Right atrium auricular region (tissue), 2 donors: ENCODE data around the gene LMO4. TPM values are rescaled to one million over a fixed set of nuclear protein-coding genes. Genes with fewer than 3 reads are reported as not detected.

Source experiments
- DNase-seq: peaks from one replicate; pipeline ENCODE4 v3.0.0-alpha.2; 2019; ENCODE audit warnings: low spot score
- H3K27ac ChIP-seq, 2 donors: fragments of 200-600 bp; sonication (generic); 1 replicate in 1 of 2; 2 replicates in 1 of 2; pipeline ENCODE4 v1.5.1; 2016 to 2019
- H3K27me3 ChIP-seq, 2 donors: fragments of 200-600 bp; sonication (generic); one replicate each; pipeline versions ENCODE4 v1.5.1 to v1.6.0; 2017 to 2019
- H3K36me3 ChIP-seq: fragments of 200-600 bp; sonication (generic); one replicate; pipeline ENCODE4 v1.5.1; 2016
- H3K4me1 ChIP-seq, 2 donors: fragments of 200-600 bp; sonication (generic); one replicate each; pipeline versions ENCODE4 v1.5.1 to v1.6.0; 2017 to 2019
- H3K4me3 ChIP-seq, 2 donors: fragments of 200-600 bp; sonication (generic); 1 replicate in 1 of 2; 2 replicates in 1 of 2; pipeline ENCODE4 v1.5.1; 2017 to 2019; ENCODE audit warnings: mild to moderate bottlenecking in 1 of 2, moderate library complexity in 1 of 2
- H3K9me3 ChIP-seq, 2 donors: fragments of 200-600 bp; sonication (generic); one replicate each; pipeline ENCODE4 v1.5.1; 2019
- CTCF ChIP-seq, 2 donors: fragments of 200-600 bp; sonication (generic); IDR thresholded peaks; one replicate each; pipeline ENCODE4 v1.5.1; 2019; ENCODE audit warnings: antibody characterized with exemption in 2 of 2
- total RNA-seq, 2 donors: library from RNA; depleted of rRNA; stranded (reverse); fragments of >200 nt; gene quantifications; one replicate each; pipeline ENCODE4 v1.1.0, GENCODE V29; 2016

The LMO4 gene
- total RNA-seq, 2 donors from 2014 or later, result 32.7 to 47.7 TPM

GRCh38 chr1:87292684-87293493 lies 35.8 kb upstream of the LMO4 start:
- Histone ChIP-seq H3K27me3 (no peaks in the 10 kb centered on the region), H3K36me3 (no peaks in the 10 kb centered on the region), H3K9me3 (no peaks in the 10 kb centered on the region), H3K4me3 (no peak overlapping the region), H3K27ac (no peak overlapping the region), H3K4me1 (no peaks in the 10 kb centered on the region)
- TF ChIP-seq CTCF (IDR thresholded peaks at IDR 0.05), result peak; percentile 72 to 88
- DNase-seq, result no peak

GRCh38 chr1:87294633-87295032 lies 34.0 kb upstream of the LMO4 start:
- Histone ChIP-seq H3K27me3 (no peaks in the 10 kb centered on the region), H3K4me1 (no peaks in the 10 kb centered on the region), H3K27ac (no peak overlapping the region), H3K9me3 (no peaks in the 10 kb centered on the region), H3K4me3 (no peak overlapping the region), H3K36me3 (no peaks in the 10 kb centered on the region)
- no peak for DNase-seq
- TF ChIP-seq CTCF (IDR thresholded peaks at IDR 0.05), result no peak

- no peaks in the 10 kb centered on the region for H3K9me3 ChIP-seq
- H3K4me3 ChIP-seq, result no peak overlapping the region
- no peaks in the 10 kb centered on the region for H3K4me1 ChIP-seq
- H3K27me3 ChIP-seq, result no peaks in the 10 kb centered on the region
- DNase-seq, result no peak
- no peak for TF ChIP-seq CTCF (IDR thresholded peaks at IDR 0.05)
- H3K36me3 ChIP-seq, result no peaks in the 10 kb centered on the region
- H3K27ac ChIP-seq, result no peak overlapping the region
Measured at GRCh38 chr1:87295445-87296110, 33.1 kb upstream of the LMO4 start.

- H3K4me3 ChIP-seq, result no peak overlapping the region
- H3K36me3 ChIP-seq, result no peaks in the 10 kb centered on the region
- no peaks in the 10 kb centered on the region for H3K4me1 ChIP-seq
- no peaks in the 10 kb centered on the region for H3K9me3 ChIP-seq
- H3K27me3 ChIP-seq, result no peaks in the 10 kb centered on the region
- TF ChIP-seq CTCF (IDR thresholded peaks at IDR 0.05), result no peak
- no peak overlapping the region for H3K27ac ChIP-seq
- DNase-seq, result no peak
Measured at GRCh38 chr1:87296206-87296605, 32.5 kb upstream of the LMO4 start.

- no peak overlapping the region for H3K4me3 ChIP-seq
- H3K36me3 ChIP-seq, result no peaks in the 10 kb centered on the region
- DNase-seq, result no peak
- H3K27me3 ChIP-seq, result no peaks in the 10 kb centered on the region
- TF ChIP-seq CTCF (IDR thresholded peaks at IDR 0.05), result no peak
- no peaks in the 10 kb centered on the region for H3K4me1 ChIP-seq
- H3K27ac ChIP-seq, result no peak overlapping the region
- H3K9me3 ChIP-seq, result no peaks in the 10 kb centered on the region
Measured at GRCh38 chr1:87299661-87300060, 29.0 kb upstream of the LMO4 start.
